Gastrocnemius medialis (tissue), 4 donors: ENCODE measurements around the gene EFCC1.

Source experiments
- POLR2A ChIP-seq, 2 donors: fragments of 450-650 bp; IDR thresholded peaks; one replicate each; pipeline ENCODE4 v1.6.1; 2017; ENCODE audit warnings: antibody characterized with exemption in 2 of 2, mild to moderate bottlenecking in 2 of 2, moderate library complexity in 2 of 2
- TF ChIP-seq, protein P1 (sequence below), 5 experiments: fragments of 450-650 bp in 3 of 5; fragments of 200-600 bp in 2 of 5; sonication (generic) in 2 of 5; IDR thresholded peaks in 4 of 5; conservative IDR thresholded peaks in 1 of 5; 1 replicate in 4 of 5; 2 replicates in 1 of 5; pipeline ENCODE4 v1.5.1; 2016 to 2019; ENCODE audit warnings: antibody characterized with exemption in 5 of 5, mild to moderate bottlenecking in 3 of 5, moderate library complexity in 3 of 5

DNA sequence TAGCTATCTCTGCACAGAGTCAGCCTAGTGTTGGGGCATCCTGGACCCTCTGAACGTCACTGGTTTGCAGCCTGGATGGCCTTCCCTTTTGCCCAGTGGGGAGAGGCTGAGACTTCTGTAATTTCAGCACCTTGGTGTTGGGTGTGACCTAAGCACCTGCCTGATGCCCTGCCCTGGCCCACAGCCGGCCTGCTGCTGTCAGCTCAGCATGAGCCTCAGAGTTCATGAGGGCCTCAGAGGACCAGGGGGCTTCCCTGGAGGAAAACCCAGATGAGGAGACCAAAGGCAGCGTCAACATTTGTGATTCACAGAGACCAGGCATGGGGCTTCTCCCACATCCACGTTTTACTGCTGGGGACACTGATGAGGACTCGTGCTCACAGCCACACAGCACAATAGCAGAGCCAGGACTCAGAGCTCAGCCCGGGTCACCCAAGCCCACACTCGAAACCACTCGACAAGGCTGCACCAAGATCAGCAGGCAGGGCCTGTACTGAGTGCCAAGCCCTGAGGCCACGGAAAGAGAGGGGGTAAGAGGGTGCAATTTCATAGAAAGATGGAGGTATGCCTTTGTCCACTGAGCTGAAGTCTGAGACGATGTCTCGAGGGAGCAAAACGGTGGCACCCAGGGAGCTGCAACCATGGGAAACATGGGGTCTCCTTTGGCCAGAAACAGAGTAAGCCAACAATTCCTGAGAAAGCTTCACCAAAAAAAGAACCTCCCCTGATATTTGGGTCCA is 49.6 kb downstream of the EFCC1 start:
- no peak for TF ChIP-seq POLR2A (IDR thresholded peaks at IDR 0.05)
- TF ChIP-seq, protein P1, sequence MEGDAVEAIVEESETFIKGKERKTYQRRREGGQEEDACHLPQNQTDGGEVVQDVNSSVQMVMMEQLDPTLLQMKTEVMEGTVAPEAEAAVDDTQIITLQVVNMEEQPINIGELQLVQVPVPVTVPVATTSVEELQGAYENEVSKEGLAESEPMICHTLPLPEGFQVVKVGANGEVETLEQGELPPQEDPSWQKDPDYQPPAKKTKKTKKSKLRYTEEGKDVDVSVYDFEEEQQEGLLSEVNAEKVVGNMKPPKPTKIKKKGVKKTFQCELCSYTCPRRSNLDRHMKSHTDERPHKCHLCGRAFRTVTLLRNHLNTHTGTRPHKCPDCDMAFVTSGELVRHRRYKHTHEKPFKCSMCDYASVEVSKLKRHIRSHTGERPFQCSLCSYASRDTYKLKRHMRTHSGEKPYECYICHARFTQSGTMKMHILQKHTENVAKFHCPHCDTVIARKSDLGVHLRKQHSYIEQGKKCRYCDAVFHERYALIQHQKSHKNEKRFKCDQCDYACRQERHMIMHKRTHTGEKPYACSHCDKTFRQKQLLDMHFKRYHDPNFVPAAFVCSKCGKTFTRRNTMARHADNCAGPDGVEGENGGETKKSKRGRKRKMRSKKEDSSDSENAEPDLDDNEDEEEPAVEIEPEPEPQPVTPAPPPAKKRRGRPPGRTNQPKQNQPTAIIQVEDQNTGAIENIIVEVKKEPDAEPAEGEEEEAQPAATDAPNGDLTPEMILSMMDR (IDR thresholded peaks at IDR 0.05 in 4 of 5, conservative IDR thresholded peaks at IDR 0.05 in 1 of 5): no peak
